GM12874 (cell line): ENCODE data around the gene TRAM1L1.

Experiments
- TF ChIP-seq, protein P1 (sequence below): IDR thresholded peaks from 2 replicates; pipeline ENCODE4 v1.5.1; 2011; ENCODE audit warnings: low read depth, mild to moderate bottlenecking, control low read depth, low read length, moderate library complexity; ENCODE audit not compliant: insufficient read depth

The TRAM1L1 gene

DNA sequence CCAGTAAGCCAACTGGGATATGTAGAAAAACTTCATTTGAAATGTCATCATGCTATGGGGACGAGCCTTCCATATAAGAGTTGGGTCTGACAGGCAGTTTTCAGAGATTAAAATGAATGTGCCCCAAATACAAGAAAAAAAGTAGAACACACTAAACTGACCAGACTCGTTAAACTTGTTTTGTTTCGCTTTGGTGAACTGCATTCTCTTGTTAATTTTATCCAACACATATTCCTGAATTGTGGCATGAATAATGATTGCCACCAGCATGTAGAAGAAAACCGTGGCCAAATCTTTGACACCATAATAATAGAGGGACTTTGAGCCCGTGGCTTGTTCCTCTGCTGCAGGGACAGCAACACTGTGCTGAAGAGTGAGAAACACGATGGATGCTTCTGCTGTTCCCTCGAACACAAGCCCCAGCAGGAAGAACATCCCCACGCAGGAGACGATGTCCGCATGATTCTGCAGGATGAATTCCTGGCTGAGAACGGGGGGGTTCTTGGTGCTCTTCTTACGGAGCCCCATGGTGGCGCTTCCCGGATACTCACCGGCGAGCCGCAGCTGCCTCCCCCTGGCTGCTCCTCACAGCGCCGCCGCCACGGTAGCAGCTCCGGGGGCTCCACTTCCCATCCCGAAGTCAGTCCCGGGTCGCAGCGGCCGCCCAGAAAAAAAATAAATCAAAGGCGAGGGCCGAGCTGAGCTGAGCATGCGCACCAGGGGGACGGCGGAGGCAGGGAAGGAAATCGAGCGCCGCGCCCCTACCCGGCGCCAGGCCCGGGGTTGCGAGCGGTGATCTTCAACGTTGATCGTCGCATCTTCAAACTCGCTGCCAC lies at the start of gene TRAM1L1:
TSS of gene TRAM1L1 (minus strand) at position 711 of the 836 bp plus-strand sequence. CDS start at position 528, 183 bp downstream.
- TF ChIP-seq, protein P1, sequence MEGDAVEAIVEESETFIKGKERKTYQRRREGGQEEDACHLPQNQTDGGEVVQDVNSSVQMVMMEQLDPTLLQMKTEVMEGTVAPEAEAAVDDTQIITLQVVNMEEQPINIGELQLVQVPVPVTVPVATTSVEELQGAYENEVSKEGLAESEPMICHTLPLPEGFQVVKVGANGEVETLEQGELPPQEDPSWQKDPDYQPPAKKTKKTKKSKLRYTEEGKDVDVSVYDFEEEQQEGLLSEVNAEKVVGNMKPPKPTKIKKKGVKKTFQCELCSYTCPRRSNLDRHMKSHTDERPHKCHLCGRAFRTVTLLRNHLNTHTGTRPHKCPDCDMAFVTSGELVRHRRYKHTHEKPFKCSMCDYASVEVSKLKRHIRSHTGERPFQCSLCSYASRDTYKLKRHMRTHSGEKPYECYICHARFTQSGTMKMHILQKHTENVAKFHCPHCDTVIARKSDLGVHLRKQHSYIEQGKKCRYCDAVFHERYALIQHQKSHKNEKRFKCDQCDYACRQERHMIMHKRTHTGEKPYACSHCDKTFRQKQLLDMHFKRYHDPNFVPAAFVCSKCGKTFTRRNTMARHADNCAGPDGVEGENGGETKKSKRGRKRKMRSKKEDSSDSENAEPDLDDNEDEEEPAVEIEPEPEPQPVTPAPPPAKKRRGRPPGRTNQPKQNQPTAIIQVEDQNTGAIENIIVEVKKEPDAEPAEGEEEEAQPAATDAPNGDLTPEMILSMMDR, result no peak

DNA sequence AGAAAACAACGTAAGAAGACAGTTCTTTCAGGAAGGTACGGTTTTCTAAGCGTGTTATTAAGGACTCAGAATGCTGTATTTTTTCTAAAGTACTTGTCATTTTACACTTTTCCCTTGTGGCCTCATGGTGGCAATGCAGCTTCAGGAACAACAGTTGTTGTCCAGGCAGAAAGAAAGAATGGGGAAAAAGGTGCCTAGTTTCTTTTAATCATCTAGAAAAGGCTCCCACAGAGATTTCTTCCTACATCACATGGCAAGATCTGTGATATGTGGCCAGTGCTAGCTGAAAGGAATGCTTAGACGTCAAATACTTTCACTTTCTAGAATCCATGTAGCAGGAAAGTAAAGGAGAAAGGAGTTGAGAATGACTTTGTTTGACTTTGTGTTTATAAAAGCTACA lies 49.0 kb upstream of the TRAM1L1 start:
- TF ChIP-seq, protein P1, result no peak

DNA sequence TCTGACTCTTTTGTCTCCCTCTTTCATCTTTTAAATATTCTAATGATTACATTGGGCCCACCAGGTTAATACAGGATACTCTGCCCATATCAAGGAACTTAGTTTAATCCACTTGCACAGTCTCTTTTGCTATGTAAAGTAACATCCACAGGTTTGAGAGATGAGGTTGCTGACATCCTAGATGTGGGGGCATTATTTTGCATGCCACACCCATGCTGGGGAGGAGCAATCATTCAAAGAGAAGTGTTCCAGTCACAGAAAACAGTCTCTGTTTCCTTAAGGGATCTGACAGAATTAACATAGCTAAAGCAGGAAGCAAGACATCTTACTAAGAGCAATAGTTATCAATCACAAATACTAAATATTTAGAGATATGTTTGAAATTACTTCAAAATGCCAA lies 11.5 kb upstream of the TRAM1L1 start:
- TF ChIP-seq, protein P1, result no peak

DNA sequence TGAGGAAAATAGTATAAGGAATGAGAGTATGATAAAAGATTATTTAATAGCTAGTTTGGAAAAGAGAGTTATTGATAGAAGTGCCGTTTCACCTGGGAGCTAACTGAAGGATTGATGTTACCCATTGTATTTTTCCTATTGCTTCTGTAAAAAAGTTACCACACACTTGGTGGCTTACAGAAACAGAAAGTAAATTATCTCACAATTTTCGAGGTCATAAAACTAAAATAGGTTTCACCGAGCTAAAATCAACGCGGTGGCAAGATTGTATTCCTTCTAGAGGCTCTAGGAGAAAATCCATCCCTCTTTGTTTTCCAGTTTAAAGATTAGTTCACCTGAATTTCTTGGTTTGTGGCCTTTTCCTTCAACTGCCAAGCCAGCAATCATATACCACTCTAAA lies 11.1 kb upstream of the TRAM1L1 start:
- TF ChIP-seq, protein P1, result no peak

DNA sequence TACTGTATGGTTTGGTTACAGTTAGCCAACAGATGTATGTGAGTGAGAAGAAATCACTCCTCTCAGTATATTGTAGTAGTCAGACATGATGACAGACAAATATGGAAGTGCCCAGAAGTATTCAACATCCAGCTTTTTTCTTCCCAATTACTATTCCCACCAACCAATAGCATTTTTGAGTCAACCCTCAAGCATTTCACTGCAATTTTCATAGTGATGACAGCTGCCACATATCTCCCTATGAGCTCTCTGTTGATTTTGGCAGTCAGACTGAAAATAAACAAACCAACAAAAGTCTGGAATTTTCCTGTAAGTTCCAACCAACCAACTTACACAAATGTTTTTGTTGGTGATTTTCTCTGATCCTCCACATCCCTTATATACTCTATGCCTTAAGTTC lies 8.2 kb upstream of the TRAM1L1 start:
- TF ChIP-seq, protein P1, result no peak

DNA sequence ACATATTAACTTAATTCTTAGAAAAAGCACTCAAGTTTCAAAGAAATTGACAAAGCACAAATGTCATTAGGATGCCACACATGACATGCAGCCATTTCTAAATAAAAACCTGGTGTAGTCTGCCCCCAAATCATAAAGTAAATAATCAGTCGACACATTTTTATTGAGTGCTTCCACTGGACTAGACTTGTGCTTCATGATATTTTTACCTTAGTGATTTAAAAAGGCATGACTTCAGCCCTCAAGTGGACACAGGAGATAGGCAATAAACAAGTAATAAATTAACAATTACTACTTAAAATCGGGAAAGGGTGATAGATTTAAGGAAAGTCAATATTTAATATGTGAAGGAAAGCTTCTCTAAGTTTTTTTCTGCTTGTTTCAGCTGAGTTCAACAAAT lies 7.6 kb downstream of the TRAM1L1 start:
- TF ChIP-seq, protein P1, result no peak

DNA sequence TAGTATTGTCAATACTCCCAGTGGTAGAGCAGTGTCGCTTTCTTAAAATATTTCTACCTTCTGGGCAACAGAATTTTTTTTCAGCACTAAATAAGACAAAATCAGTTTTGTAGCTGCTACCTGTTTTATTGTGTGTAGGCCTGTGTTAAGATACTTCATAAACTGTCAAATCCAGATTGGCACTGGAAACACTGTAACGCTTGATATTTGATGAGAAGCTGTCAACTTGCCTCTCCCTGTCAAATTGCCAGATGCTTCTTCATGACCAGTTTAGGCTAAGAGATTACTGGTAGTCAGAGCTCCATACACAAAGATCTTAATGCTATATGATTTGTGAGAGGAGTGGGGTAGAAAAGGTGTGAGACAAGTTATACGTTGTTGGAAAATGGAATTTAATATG lies 17.3 kb downstream of the TRAM1L1 start:
- TF ChIP-seq, protein P1, result no peak
